Activated CD8-positive, alpha-beta T cell treated with anti-CD3 and anti-CD28 coated beads for 36 hours (primary cell): ENCODE measurements around the gene CAMTA1. TPM values are rescaled to one million over a fixed set of nuclear protein-coding genes. Genes with fewer than 3 reads are reported as not detected.

ENCODE experiments used
- ATAC-seq: fragments of 200-7000 bp; cut with Tn5 transposase; one replicate; pipeline ENCODE4 v1.10.0; 2021; ENCODE audit warnings: mild to moderate bottlenecking, moderate library complexity
- CTCF ChIA-PET: fragments of 350-600 bp; sonication (Branson Sonifier 250); formaldehyde crosslinking; loops from one replicate; lab custom pipeline; 2021; ENCODE audit warnings: antibody characterized with exemption; lab: Charles Lee
- POLR2A ChIA-PET: fragments of 350-600 bp; sonication (Branson Sonifier 250); formaldehyde crosslinking; loops from one replicate; lab custom pipeline; 2021; ENCODE audit warnings: antibody characterized with exemption; lab: Charles Lee
- DNase-seq: peaks from one replicate; pipeline ENCODE4 v3.0.0-alpha.2; 2020
- H3K27ac Mint-ChIP-seq: one replicate; pipeline ENCODE4 v1.8.0; 2021; ENCODE audit warnings: mild to moderate bottlenecking, mixed read lengths
- H3K27me3 Mint-ChIP-seq: one replicate; pipeline ENCODE4 v1.8.0; 2021; ENCODE audit warnings: mixed read lengths
- H3K36me3 Mint-ChIP-seq: one replicate; pipeline ENCODE4 v1.8.0; 2021; ENCODE audit warnings: low read depth, mixed read lengths
- H3K4me1 Mint-ChIP-seq: one replicate; pipeline ENCODE4 v1.8.0; 2021; ENCODE audit warnings: low read depth, mixed read lengths
- H3K4me3 Mint-ChIP-seq: one replicate; pipeline ENCODE4 v1.8.0; 2021; ENCODE audit warnings: mild to moderate bottlenecking, moderate library complexity, mixed read lengths
- H3K9me3 Mint-ChIP-seq: one replicate; pipeline ENCODE4 v1.8.0; 2021; ENCODE audit warnings: mixed read lengths
- CTCF ChIP-seq: fragments of 200-600 bp; IDR thresholded peaks from one replicate; pipeline ENCODE4 v1.8.0; 2022; ENCODE audit warnings: antibody characterized with exemption, mild to moderate bottlenecking
- intact Hi-C: fragments of 100-400 bp; cut with micrococcal nuclease; formaldehyde crosslinking; loops from one replicate; pipeline ENCODE4 v1.10.0; 2022
- total RNA-seq, 2 experiments: library from RNA; stranded (reverse); gene quantifications; one replicate each; pipeline ENCODE4 v1.2.3, GENCODE V29; 2021

CAMTA1 gene
- total RNA-seq, 2 experiments from 2014 or later: 67.7 to 70.9 TPM

GRCh38 chr1:6869545-6869944 lies 84.3 kb downstream of the CAMTA1 start:
- H3K4me1 Mint-ChIP-seq: peaks cover 35% of the 10 kb centered on the region
- POLR2A ChIA-PET: interaction anchor here (0.6 to 1.2 kb wide), 3 partner anchors 9 to 100 kb away, joined by 3 read pairs; no protein-coding TSS in a partner anchor
- intact Hi-C loops: no loop called here
- no peak overlapping the region for H3K4me3 Mint-ChIP-seq
- H3K27ac Mint-ChIP-seq: no peak overlapping the region
- TF ChIP-seq CTCF: no peak
- no peaks in the 10 kb centered on the region for H3K27me3 Mint-ChIP-seq
- peaks cover 6% of the 10 kb centered on the region for H3K36me3 Mint-ChIP-seq
- ATAC-seq (no peak), DNase-seq (no peak)
- CTCF ChIA-PET: interaction anchor here (1.7 to 3.2 kb wide), 2 partner anchors 21 to 150 kb away, joined by 5 to 14 read pairs; no protein-coding TSS in a partner anchor
- no peaks in the 10 kb centered on the region for H3K9me3 Mint-ChIP-seq

- no peak for DNase-seq
- H3K36me3 Mint-ChIP-seq: peaks cover 7% of the 10 kb centered on the region
- H3K27ac Mint-ChIP-seq: no peak overlapping the region
- intact Hi-C loops: no loop called here
- no peak for TF ChIP-seq CTCF
- no peaks in the 10 kb centered on the region for H3K27me3 Mint-ChIP-seq
- no peak for ATAC-seq
- no peak overlapping the region for H3K4me3 Mint-ChIP-seq
- no peaks in the 10 kb centered on the region for H3K9me3 Mint-ChIP-seq
- peaks cover 34% of the 10 kb centered on the region for H3K4me1 Mint-ChIP-seq
- POLR2A ChIA-PET: interaction anchor here (0.6 to 1.2 kb wide), 3 partner anchors 8 to 99 kb away, joined by 3 read pairs; no protein-coding TSS in a partner anchor
- CTCF ChIA-PET: interaction anchor here (3.2 kb wide), 1 partner anchor 20 kb away, joined by 14 read pairs; no protein-coding TSS in a partner anchor
These were observed 84.8 kb downstream of the CAMTA1 start for GRCh38 chr1:6870086-6870485.

- H3K36me3 Mint-ChIP-seq: peaks cover 8% of the 10 kb centered on the region
- no peak overlapping the region for H3K27ac Mint-ChIP-seq
- no peak for TF ChIP-seq CTCF
- no peaks in the 10 kb centered on the region for H3K9me3 Mint-ChIP-seq
- intact Hi-C loops: no loop called here
- no peaks in the 10 kb centered on the region for H3K27me3 Mint-ChIP-seq
- DNase-seq: no peak
- H3K4me3 Mint-ChIP-seq: no peak overlapping the region
- no peak for ATAC-seq
- H3K4me1 Mint-ChIP-seq: peaks cover 33% of the 10 kb centered on the region
- ChIA-PET CTCF (interaction anchor here (1.8 to 3.2 kb wide), 2 partner anchors 10 to 20 kb away, joined by 5 to 14 read pairs; no protein-coding TSS in a partner anchor), POLR2A (no interaction called here)
These were observed 85.3 kb downstream of the CAMTA1 start for GRCh38 chr1:6870571-6870970.

- Mint-ChIP-seq H3K4me1 (peaks cover 32% of the 10 kb centered on the region), H3K4me3 (no peak overlapping the region), H3K9me3 (no peaks in the 10 kb centered on the region), H3K27ac (no peak overlapping the region), H3K36me3 (peaks cover 7% of the 10 kb centered on the region), H3K27me3 (no peaks in the 10 kb centered on the region)
- intact Hi-C loops: no loop called here
- ChIA-PET POLR2A (no interaction called here), CTCF (interaction anchor here (1.4 to 4.1 kb wide), 4 partner anchors 9 to 199 kb away, joined by 4 to 14 read pairs (median 8); no protein-coding TSS in a partner anchor)
- no peak for TF ChIP-seq CTCF
- DNase-seq (no peak), ATAC-seq (no peak)
These were observed 86.2 kb downstream of the CAMTA1 start for GRCh38 chr1:6871300-6871972.
